Activated CD8-positive, alpha-beta memory T cell treated with anti-CD3 and anti-CD28 coated beads for 4 hours (primary cell): ENCODE measurements around the gene AMDHD1.

Experiments
- DNase-seq, 2 donors: peaks; one replicate each; pipeline ENCODE4 v3.0.0-alpha.2; 2020; ENCODE audit warnings: low read depth in 2 of 2

Gene AMDHD1

DNA sequence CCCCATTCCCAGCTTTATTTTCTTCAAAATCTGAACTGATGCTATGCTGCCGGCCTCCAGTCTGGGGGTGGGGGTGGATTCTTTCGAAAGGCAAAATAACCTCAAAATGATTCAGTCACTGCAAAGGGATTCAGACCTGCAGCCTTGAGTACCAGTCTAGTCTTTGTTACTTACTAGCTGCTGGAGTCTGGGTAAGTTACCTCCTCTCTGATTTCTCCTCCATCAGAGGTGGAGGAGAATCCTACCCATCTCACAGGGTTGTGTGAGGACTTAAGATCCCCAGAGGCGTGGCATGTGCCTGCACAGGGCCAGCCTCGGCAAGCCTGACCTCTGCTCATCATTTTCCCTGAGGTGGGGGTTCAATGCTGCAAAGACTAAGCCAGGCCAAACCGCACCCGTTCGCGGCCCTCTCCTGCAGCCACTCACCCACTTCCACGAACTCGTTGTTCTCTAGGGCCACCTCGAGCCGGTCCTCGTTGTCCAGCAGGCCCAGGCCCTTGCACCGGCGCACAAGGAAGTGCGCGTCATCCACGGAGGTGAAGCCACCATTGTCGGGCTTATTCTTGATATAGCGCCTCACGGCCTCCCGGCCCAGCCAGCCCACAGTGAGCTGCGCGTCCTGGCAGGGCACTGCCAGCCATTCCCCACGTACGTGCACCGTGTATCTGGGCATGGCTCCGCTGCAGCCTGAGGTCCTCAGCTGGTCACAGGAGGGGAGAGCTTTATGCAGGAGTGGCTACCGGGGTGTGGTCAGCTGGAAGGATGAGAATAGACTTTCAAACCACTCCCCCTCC lies 52.3 kb downstream of the AMDHD1 start:
- no peak for DNase-seq

DNA sequence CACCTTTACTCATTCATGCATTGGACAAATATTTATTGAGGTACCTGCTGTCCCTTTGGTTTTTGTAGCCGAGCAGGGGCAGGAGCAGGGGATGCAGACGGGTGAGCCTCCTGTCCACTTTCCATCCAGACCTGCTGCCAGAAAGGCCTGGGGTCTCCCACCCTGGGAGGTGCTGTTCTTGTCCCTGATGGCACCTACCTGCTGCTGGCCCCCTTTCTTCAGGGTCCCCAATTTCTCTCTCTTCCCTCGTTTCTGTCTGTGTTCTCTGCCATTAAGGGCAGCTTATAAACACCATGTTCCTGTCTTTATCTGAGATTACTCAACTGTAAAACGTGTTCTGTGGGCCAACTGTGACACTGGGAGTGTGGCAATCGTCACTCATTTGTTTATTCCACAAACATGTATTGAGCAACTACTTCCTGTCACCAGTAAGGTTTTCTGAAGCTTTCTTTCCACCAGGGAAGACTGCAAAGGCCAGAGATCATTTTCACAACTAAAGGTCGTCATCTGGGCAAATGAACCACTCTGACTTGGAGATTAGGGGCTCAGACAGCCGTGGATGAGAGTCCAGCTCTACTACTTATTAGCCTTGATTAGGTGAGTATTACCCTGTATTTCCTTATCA lies 53.0 kb downstream of the AMDHD1 start, which contains the start of gene HAL:
HAL (minus strand) TSS at position 311 of the 625 bp plus-strand sequence. CDS start 434 bp downstream, outside the sequence.
- DNase-seq: no peak

DNA sequence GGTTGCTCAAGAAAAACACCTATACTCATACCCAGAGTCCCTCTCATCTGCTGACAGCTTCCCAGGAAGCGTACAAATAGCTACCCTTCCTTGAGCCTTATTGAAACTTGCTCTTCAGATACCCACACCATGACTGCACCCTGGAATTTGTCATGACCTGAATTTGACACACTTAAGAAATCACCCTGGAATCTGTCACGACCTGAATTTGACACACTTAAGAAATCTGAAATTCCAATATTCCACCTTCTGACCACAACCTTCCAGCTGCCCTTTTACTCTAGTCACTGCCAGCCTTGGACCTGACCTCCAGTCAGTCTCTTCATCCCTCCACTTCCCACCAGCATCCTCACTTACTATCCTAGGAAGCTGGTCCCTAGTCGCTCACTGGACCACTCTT lies 54.1 kb downstream of the AMDHD1 start:
- no peak for DNase-seq

DNA sequence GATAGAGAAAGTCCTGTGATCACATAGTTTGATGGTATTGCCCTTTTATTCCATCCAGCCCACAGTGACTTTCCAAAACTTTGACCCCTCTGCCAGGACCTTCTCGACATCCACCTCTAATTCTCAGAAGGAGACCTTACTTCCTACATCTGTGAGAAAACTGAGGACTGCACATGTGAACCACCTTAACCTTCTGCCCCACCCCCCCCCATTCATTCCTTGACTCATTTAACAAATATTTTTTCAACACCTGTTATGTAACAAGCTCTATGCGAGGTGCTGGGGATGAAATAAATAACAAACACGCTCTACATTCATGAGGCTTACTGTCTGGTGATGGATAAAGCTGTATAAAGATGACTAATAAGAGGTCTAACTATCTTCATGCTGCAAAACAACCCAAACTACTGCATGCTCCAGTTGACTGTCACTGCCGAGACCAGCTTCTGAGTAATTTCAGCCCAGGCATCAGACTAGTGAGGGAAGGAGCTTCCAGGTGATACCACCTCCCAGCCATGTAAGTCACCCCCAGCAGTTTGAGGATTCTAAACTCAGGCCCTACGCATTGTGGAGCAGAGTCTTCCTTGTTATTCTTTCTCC lies 54.9 kb downstream of the AMDHD1 start:
- DNase-seq: no peak

DNA sequence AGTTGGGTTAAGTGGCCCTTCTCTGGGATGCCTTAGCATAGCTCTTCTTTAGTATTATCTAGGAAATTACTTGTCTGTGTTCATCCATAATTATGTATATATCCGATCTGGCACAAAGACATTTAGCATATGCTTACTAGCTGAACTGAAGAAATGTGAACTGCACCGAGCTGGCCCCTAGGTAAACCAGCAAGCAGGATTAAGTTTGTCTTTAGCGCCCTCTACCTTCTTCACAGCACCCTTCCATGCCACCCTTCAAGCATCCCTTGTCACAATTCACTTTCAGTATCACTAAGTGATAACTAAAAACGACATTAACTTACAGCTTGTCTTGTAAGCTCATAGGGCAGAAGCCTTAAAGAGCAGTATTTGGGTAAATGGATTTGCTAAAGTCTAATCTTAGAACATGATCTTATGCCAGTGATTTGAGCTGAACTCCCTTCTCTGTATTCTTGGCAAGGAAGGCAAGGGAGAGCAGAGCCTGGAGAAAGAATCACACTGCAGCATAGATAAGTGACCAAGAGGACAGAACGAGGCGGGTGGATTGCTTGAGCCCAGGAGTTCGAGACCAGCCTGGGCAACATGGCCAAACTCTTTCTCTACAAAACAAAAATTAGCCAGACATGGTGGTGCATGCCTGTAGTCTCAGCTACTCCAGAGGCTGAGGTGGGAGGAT lies 55.6 kb downstream of the AMDHD1 start:
- DNase-seq: peak in 1 of 2 donors; percentile 7

DNA sequence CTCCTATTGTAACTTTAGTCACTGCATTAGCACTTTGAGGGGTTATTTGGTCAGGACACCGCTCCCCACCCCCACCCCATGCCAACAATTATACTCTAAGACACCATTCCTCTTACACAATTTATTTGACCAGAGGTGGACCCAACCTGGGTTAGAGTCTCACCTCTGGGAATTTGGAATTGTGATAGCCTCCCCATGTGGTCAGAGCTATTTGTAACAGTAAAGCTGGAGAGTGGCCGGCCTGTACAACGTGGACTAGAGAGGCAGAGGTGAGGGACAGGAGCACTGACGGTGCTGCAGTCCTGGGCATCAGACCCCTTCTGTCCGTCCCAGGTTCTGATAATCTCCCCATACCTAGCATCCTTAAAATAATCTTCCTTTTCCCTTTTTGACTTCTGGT lies 56.4 kb downstream of the AMDHD1 start:
- no peak for DNase-seq

DNA sequence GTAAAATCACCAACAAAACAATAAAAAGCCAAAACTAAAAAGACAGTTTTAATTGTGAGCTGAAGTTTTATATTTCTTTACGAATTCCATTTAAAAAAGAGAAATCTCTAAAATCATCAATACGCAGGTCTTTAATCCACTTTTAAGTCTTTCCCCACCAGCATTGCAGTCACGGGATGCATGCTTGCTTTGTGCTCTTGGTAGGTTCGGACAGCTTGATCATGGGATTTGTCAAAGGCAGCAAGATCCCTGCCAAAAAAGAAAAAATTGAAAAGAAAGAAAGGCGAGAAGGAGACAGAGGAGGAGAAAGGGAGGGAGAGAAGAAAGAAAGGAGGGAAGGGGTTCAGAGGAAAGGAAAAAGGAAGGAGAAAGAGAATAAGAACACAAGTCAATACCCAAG lies 57.7 kb downstream of the AMDHD1 start:
- DNase-seq: no peak

DNA sequence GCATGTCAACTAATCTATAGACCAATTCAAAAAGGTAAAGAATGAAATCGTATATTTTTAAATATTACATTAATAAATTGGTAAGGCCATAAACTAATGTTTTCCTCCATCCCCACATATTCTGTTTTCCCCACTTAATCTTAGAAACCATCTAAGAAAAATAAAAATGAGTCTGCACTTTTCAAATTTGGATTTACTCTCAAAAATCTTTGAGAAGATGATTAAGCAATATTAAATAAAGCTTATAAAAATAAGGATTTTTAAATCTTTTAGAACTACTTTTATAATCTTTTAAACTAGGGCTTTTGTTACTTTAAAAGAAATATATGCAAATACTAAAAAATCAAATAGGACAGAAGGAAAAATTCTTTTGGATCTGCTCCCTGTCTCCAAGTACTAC lies 63.6 kb downstream of the AMDHD1 start:
- DNase-seq: no peak

DNA sequence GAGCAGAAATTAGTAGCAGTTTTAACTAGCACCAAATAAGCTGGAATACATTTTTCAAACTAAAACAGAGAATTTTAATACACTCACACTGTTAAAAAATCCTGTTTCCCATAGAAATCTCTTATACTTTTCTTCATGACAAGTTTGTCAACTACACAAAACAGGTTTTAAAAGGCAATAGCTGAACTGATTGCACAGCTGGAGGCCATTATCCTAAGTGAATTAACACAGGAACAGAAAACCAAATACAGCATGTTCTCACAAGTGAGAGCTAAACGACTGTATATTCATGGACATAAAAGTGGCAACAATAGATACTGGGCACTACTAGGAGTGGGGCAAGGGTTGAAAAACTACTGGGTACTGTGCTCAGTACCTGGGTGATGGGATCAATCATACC lies 64.6 kb downstream of the AMDHD1 start:
- no peak for DNase-seq

DNA sequence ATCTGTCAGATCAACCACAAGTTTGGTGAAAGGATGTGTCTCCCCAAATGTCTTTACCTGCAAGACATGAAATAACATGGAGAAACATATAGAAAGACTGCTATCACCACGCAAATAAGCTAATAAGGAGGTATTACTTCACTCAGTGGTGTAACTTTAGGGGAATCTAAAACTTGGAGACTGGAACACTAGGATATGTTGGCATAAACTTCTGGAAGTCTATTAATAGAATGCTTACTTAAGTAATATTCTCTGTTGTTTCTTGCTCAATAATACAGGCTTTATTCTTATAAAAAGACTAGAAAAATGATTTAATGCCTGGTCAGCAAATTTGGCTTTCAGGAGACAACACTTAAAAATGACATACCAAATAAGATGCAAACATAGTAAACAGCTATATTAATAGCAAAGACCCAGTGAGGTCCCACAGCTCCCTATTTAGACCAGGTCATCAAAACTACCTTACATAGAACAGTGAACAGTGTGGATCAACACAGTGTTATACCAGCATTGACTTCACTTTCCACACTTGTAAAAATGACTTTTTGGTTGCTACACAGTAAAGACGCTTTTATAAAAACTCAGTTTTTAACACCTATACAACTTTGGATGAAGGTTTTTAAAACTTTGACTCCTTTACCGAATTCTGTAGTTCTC lies 71.9 kb downstream of the AMDHD1 start:
- no peak for DNase-seq

DNA sequence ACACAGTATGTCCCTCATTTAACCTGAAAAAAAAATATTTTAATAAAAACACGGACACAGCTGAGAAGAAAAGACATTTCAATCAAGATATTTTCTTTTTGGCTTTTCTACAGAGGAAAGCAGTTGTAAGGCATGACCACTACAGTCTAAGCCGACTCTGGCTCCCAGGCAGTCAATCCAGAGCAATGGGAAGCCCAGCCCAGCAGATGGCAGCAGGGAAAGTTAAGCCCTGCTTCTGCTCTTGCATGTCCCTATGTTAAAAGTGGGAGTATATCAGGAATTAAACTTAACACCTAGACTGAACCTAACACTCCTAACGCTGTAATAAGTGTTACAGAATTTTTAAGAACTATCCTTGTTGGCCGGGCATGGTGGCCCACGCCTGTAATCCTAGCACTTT lies 72.5 kb downstream of the AMDHD1 start:
- DNase-seq: no peak
